ENCODE results near the gene ELK4.

Gene ELK4

DNA sequence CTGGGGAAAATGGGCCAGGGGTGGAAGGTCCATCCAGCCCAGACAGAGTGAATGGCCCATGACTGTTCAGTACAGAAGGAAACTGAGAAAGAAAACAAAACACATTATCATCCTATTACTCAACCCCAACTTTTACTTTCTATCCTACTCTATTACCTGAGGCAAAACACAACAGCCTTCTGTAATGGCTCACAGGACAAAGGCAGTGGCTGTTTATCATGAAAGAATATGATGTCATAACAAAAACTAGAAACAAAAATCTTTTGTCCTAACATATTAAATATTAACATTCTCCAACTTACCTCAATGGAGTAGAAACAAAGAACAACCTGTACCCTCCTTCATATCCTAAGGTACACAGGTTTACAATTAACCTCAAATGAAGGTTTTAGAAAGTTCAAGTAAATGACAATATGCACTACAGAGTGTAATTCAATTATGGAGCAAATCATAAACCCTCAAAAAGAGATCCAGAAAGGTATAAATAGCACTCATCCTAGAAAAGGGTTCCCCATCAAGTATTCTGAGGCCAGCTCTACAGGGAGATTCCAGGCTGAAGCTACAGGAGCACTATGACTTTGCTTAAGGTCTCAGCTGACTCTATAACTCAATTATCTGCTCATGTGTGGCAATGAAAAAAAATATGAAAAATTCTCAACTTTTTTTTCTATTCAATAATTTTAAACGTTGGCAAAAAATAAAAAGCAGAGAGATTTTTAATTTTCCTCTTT is 15.1 kb downstream of the ELK4 start:
- Histone ChIP-seq H3K9me3 (ENCODE audit: control insufficient read depth, low read length) (no peaks in the 10 kb centered on the region), H3K36me3 (ENCODE audit: control insufficient read depth, insufficient read depth, low read length) (peaks cover 8% of the 10 kb centered on the region), H3K4me1 (ENCODE audit: control insufficient read depth, insufficient read depth, low read length) (no peaks in the 10 kb centered on the region), H3K4me3 (ENCODE audit: low read length) (no peak overlapping the region), H3K9ac (ENCODE audit: low read length) (no peak overlapping the region), H3K27me3 (ENCODE audit: control insufficient read depth, insufficient read depth, low read length) (no peaks in the 10 kb centered on the region)

DNA sequence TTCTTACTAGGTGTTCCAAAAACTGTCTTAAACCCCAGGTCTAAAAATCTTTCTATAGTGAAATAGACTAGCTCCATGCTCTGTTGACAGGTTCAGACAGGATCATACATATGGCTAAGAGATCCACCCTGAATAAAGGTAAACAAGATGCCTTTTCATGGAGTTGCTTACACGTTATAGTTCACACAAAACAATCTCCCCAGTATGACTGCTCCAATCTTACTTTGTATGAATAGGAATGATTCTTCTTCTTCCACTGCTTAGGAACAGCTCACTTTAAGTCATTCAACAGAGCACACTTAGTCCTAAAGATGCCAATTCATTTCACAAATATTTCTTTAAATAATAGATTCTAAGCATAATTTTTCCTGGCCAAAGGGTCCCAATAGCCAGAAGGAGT is 16.0 kb downstream of the ELK4 start:
- Histone ChIP-seq H3K4me3 (ENCODE audit: low read length) (no peak overlapping the region), H3K9me3 (ENCODE audit: control insufficient read depth, low read length) (no peaks in the 10 kb centered on the region), H3K36me3 (ENCODE audit: control insufficient read depth, insufficient read depth, low read length) (peaks cover 8% of the 10 kb centered on the region), H3K27me3 (ENCODE audit: control insufficient read depth, insufficient read depth, low read length) (no peaks in the 10 kb centered on the region), H3K4me1 (ENCODE audit: control insufficient read depth, insufficient read depth, low read length) (no peaks in the 10 kb centered on the region), H3K9ac (ENCODE audit: low read length) (no peak overlapping the region)

DNA sequence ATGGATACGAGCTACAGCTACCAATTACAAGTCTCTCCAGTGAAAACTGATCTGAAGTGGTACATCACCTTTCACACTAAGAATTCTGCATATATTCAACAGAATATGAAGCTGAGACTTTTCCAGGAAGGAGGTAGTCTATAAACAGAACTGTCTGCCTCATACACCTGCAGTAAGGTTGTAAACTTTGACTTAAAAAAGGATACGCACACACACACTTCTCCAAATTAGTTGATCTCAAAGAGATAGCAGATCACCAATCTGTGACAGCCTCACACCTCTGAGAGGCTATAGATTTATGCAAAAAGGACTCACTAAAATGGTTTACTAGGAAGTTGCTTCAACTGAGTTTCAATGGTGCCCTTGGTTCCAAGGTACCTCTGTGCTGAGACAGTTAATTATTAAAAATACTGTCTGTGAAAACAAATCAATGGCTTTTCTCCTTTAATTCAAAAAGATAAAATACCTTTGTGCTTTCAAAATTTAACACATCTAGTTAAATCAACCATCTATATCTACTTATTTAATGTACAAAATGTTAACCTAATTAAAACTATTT is 17.9 kb downstream of the ELK4 start:
- Histone ChIP-seq H3K9ac (ENCODE audit: low read length) (no peak overlapping the region), H3K9me3 (ENCODE audit: control insufficient read depth, low read length) (no peaks in the 10 kb centered on the region), H3K27me3 (ENCODE audit: control insufficient read depth, insufficient read depth, low read length) (no peaks in the 10 kb centered on the region), H3K36me3 (ENCODE audit: control insufficient read depth, insufficient read depth, low read length) (no peaks in the 10 kb centered on the region), H3K4me3 (ENCODE audit: low read length) (no peak overlapping the region), H3K4me1 (ENCODE audit: control insufficient read depth, insufficient read depth, low read length) (peaks cover 7% of the 10 kb centered on the region)

DNA sequence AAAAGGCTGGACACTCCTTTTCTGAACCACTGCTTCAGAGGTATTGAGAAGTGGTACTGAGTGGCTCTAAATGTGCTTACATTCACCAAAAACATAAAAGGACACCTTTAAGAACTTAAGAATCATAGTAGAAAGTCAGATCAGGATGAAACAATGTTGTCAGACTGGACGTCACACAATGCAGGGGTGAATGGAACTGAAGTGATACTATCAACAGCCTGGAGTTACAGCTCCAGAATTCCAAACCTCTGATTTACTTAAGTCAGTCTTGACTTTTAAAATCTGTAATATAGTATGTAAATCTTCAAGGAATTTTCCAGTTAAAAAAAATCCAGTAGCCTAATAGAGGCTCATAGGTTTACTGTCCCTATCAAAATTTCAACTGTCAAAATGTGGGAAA is 19.3 kb downstream of the ELK4 start:
- Histone ChIP-seq H3K27me3 (ENCODE audit: control insufficient read depth, insufficient read depth, low read length) (no peaks in the 10 kb centered on the region), H3K4me1 (ENCODE audit: control insufficient read depth, insufficient read depth, low read length) (peaks cover 7% of the 10 kb centered on the region), H3K9me3 (ENCODE audit: control insufficient read depth, low read length) (no peaks in the 10 kb centered on the region), H3K36me3 (ENCODE audit: control insufficient read depth, insufficient read depth, low read length) (no peaks in the 10 kb centered on the region), H3K4me3 (ENCODE audit: low read length) (no peak overlapping the region), H3K9ac (ENCODE audit: low read length) (no peak overlapping the region)

DNA sequence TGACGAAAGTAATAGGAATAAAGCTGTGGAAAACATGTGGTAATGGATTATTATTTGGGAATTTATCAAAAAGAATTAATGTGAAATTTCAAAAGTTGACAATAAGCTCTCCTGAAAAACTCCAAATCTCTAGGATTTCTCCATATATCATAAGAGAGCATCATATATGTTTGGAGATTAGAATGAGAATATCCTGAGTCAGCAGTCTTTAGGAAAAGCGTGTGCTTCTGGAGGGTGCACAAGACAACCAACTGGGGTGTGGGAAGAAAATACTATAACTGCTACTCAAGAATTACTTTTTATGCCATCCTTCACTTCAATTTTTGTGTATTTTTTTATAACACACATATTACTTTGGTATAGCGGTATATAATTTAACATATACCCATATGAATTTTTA is 19.7 kb downstream of the ELK4 start:
- Histone ChIP-seq H3K4me3 (ENCODE audit: low read length) (no peak overlapping the region), H3K9ac (ENCODE audit: low read length) (no peak overlapping the region), H3K36me3 (ENCODE audit: control insufficient read depth, insufficient read depth, low read length) (no peaks in the 10 kb centered on the region), H3K4me1 (ENCODE audit: control insufficient read depth, insufficient read depth, low read length) (peaks cover 7% of the 10 kb centered on the region), H3K27me3 (ENCODE audit: control insufficient read depth, insufficient read depth, low read length) (no peaks in the 10 kb centered on the region), H3K9me3 (ENCODE audit: control insufficient read depth, low read length) (no peaks in the 10 kb centered on the region)

DNA sequence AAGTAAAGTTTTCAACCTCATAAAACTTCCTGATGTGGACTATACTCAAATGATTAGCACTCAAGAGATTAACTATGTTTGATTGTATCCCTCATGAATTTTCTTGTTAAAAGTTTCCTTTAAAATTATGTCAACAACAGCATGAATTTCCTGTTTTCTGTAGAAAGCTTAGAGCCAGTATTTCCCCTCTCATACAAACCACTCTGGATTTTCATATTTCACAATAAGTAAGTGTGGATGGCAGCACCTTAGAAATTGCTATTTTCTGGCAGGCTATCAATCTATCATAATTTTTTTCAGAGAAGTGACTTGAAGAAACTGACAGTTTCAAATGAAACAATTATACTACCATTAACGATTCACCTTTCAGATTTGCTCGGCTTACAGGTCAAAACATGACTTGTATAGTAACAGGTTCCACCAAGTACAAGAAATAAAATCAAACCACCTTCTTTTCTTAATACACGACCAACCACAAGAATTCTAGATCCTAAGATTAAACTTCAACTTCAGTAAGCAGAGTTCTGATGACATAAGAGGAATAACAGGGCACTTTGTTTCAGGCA is 20.8 kb downstream of the ELK4 start:
- Histone ChIP-seq H3K36me3 (ENCODE audit: control insufficient read depth, insufficient read depth, low read length) (no peaks in the 10 kb centered on the region), H3K4me3 (ENCODE audit: low read length) (no peak overlapping the region), H3K27me3 (ENCODE audit: control insufficient read depth, insufficient read depth, low read length) (no peaks in the 10 kb centered on the region), H3K4me1 (ENCODE audit: control insufficient read depth, insufficient read depth, low read length) (peaks cover 7% of the 10 kb centered on the region), H3K9ac (ENCODE audit: low read length) (no peak overlapping the region), H3K9me3 (ENCODE audit: control insufficient read depth, low read length) (no peaks in the 10 kb centered on the region)

DNA sequence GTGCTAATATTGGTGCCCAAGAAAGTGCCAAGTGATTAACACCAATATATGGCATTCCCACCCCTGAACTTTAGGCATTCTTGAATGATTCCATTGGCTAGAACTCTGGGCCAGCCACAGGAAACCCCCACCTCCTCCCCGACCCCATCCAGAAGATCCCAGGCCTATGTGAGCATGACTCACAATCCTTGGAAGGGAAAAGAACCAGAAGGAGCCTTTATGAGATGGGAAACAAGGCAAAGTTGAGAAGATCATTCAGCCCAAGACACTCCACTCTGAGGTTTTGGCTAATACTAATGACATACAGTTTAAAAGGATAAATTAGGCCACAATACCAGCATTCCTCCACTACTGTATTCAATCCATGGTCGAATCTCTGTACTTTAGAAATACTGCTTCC is 21.8 kb downstream of the ELK4 start:
- Histone ChIP-seq H3K9me3 (ENCODE audit: control insufficient read depth, low read length) (no peaks in the 10 kb centered on the region), H3K36me3 (ENCODE audit: control insufficient read depth, insufficient read depth, low read length) (no peaks in the 10 kb centered on the region), H3K4me3 (ENCODE audit: low read length) (no peak overlapping the region), H3K9ac (ENCODE audit: low read length) (no peak overlapping the region), H3K4me1 (ENCODE audit: control insufficient read depth, insufficient read depth, low read length) (peaks cover 7% of the 10 kb centered on the region), H3K27me3 (ENCODE audit: control insufficient read depth, insufficient read depth, low read length) (no peaks in the 10 kb centered on the region)

DNA sequence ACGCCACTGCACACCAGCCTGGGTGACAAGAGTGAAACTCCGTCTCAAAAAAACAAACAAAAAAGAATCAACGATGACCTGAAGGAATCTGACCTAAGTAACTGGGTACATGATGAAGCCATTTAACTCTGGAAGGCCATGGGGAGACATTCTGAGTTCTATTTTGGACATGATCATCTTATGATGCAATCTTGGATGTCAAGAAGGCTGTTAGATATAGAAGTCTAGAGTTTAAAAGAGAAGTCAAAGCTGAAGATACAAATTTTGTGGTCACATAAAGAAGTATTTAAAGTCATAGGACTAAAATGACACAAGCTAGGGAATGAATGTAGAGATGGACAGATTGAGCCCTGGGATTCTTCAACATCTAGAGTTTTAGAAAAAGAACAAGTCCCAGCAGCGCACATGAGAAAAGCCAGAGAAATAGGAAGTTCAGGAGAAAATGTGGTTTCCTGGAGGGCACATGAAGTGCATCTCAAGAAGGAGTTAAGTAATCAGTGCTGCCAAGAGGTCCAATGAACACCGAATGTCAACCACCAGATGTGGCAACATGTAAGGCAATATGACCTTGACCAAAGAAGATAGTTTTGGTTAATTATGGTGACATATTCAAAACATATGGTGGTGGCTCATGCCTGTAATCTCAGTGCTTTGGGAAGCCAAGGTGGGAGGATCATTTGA is 26.8 kb downstream of the ELK4 start:
- no peak overlapping the region for H3K4me3 ChIP-seq (ENCODE audit: low read length)
- H3K27me3 ChIP-seq (ENCODE audit: control insufficient read depth, insufficient read depth, low read length), result no peaks in the 10 kb centered on the region
- H3K9ac ChIP-seq (ENCODE audit: low read length), result no peak overlapping the region
- peaks cover 3% of the 10 kb centered on the region for H3K4me1 ChIP-seq (ENCODE audit: control insufficient read depth, insufficient read depth, low read length)
- H3K9me3 ChIP-seq (ENCODE audit: control insufficient read depth, low read length), result no peaks in the 10 kb centered on the region
- peaks cover 3% of the 10 kb centered on the region for H3K36me3 ChIP-seq (ENCODE audit: control insufficient read depth, insufficient read depth, low read length)

DNA sequence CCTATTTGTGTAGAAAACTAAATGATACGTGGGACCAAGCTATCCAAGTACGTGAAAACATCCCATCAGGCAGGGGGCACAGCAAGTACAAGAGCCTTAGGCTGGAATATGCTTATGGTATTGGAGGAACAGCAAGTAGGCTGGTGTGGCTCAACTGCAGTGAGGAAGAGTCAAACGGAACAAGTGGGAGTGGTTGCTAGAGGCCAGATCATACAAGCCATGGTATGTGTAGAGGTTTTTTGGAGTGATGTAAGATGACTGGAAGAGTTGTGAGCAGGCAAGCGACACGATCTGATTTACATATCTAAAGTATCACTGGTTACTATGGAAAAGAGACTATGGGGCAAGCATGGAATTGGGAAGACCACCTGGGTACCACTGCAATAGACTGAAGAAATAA is 27.8 kb downstream of the ELK4 start:
- Histone ChIP-seq H3K9ac (ENCODE audit: low read length) (no peak overlapping the region), H3K36me3 (ENCODE audit: control insufficient read depth, insufficient read depth, low read length) (peaks cover 3% of the 10 kb centered on the region), H3K27me3 (ENCODE audit: control insufficient read depth, insufficient read depth, low read length) (no peaks in the 10 kb centered on the region), H3K4me1 (ENCODE audit: control insufficient read depth, insufficient read depth, low read length) (peaks cover 10% of the 10 kb centered on the region), H3K4me3 (ENCODE audit: low read length) (no peak overlapping the region), H3K9me3 (ENCODE audit: control insufficient read depth, low read length) (no peaks in the 10 kb centered on the region)

DNA sequence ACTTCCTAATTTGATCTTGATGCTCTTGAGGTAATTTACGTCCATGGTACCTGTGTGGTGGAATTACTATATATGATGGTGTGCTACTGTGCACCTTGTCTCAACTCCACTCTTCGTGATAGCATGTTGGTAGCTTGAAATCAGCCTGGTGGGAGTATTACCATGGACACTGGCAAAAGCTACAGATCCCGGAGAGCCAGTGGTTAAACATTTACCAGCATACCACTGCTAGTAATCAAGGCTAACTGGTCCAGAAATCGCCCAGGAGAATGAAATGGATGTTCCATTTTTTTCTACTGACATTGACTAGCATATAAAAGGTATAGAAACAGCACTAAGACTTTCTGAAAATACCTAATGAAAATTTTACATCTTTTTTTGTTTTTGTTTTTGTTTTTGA is 30.6 kb downstream of the ELK4 start:
- no peak overlapping the region for H3K9ac ChIP-seq (ENCODE audit: low read length)
- H3K27me3 ChIP-seq (ENCODE audit: control insufficient read depth, insufficient read depth, low read length), result no peaks in the 10 kb centered on the region
- H3K4me1 ChIP-seq (ENCODE audit: control insufficient read depth, insufficient read depth, low read length), result peaks cover 17% of the 10 kb centered on the region
- H3K9me3 ChIP-seq (ENCODE audit: control insufficient read depth, low read length), result no peaks in the 10 kb centered on the region
- no peak overlapping the region for H3K4me3 ChIP-seq (ENCODE audit: low read length)
- peaks cover 6% of the 10 kb centered on the region for H3K36me3 ChIP-seq (ENCODE audit: control insufficient read depth, insufficient read depth, low read length)

DNA sequence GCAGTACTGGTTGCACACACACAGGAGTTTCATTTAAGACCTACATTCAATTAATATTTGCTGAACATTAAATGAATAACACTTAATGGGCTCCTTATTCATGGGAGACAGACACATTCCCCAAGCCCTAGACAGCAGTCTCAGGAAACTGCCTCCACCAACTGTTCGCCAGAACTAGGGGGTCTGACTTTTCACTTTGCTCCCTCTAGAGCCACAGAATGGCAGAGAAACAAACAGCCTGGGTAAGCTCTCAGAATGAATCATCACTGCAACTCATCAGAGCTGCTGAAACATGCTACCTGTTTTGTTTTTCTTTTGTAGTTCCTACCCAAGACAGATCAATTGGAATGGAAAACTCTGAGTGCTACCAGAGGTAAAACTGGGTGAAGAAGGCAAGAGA is 31.7 kb downstream of the ELK4 start:
- H3K9me3 ChIP-seq (ENCODE audit: control insufficient read depth, low read length), result no peaks in the 10 kb centered on the region
- H3K4me1 ChIP-seq (ENCODE audit: control insufficient read depth, insufficient read depth, low read length), result peaks cover 17% of the 10 kb centered on the region
- no peak overlapping the region for H3K9ac ChIP-seq (ENCODE audit: low read length)
- H3K4me3 ChIP-seq (ENCODE audit: low read length), result no peak overlapping the region
- H3K36me3 ChIP-seq (ENCODE audit: control insufficient read depth, insufficient read depth, low read length), result peaks cover 6% of the 10 kb centered on the region
- H3K27me3 ChIP-seq (ENCODE audit: control insufficient read depth, insufficient read depth, low read length), result no peaks in the 10 kb centered on the region

DNA sequence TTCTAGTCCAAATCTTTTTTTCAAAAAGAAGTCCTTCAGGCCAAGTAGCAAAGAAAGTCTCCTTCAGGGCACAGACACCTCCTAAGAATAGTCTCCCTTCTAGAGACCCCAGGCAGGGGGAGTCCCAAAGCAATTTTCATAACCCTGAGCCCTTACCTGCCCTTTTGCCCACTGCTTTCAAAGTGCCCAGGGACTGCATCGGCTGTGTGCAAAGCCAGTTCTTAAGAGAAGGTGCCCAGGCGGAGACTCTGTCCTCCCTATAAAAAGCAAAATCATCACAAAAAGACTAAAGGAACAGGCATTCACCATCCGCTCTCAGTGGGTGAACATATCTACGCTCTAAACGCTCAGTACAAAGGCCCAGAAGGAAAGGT is 32.2 kb downstream of the ELK4 start:
- H3K4me3 ChIP-seq (ENCODE audit: low read length), result no peak overlapping the region
- H3K36me3 ChIP-seq (ENCODE audit: control insufficient read depth, insufficient read depth, low read length), result peaks cover 6% of the 10 kb centered on the region
- peaks cover 17% of the 10 kb centered on the region for H3K4me1 ChIP-seq (ENCODE audit: control insufficient read depth, insufficient read depth, low read length)
- H3K9me3 ChIP-seq (ENCODE audit: control insufficient read depth, low read length), result no peaks in the 10 kb centered on the region
- no peak overlapping the region for H3K9ac ChIP-seq (ENCODE audit: low read length)
- no peaks in the 10 kb centered on the region for H3K27me3 ChIP-seq (ENCODE audit: control insufficient read depth, insufficient read depth, low read length)

All from mucosa of stomach (tissue), 1 donor.